Smooth muscle cell of the brain vasculature (primary cell): ENCODE results near the gene APOA4.

Experiments
- DNase-seq: peaks from one replicate; pipeline ENCODE4 v3.0.0-alpha.2; 2012; ENCODE audit warnings: low read depth, low spot score

APOA4 gene

DNA sequence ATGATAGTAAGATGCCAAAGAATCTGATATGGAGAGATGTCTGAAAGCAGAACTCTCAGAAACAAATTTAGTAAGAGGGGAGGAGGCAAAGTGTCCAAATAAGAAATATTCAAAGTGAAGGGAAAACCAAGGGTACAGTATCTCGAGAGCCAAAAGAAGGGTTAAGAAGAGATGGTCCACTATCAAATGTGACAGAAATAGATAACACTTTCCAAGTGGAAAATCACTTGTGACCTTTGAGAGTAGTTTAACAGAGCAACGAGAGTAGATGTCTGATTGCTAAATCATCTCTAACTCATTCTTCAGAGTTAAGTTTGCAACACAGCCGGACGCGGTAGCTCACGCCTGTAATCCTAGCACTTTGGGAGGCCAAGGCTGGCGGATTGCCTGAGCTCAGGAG is 46.0 kb downstream of the APOA4 start:
- no peak for DNase-seq

DNA sequence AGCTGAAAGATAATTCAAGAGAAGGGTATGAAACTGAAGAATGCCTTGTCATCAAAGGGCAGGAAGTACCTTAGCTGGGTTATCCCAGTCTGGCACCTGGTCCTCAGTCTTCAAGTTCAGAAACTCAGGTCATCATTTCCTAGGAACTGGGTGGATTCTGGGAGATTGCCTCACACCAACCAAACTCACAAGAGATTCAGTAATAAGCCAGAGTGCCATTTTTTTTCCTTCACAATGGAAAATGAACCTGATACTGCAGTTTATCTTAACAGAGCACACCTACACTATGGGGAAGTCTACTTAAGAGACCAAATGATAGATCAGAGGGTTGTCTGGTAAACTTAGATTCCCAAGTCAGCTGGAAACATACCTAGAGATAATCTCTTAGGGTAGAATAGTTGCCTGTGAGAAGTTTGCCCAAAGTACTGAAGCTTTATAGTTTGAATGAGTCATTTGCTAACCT is 46.6 kb downstream of the APOA4 start:
- no peak for DNase-seq

DNA sequence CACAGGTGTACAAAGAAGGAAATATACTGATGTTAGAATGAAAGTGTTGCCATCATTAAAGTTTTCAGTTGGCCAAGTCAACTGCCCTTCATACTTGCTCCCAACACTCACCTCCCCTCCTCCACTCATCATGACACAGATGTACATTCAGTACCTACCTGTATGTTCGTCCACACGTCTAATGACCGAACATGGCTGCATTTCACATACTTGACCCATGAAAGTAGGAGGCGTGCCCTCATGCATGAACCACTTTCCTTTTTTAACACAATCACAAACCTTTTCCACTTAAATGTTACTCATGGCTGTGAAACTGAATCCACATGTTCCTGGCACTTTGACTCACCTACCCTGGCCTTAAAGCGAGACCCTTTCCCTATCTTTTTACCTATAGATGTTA is 47.1 kb downstream of the APOA4 start:
- DNase-seq = no peak

DNA sequence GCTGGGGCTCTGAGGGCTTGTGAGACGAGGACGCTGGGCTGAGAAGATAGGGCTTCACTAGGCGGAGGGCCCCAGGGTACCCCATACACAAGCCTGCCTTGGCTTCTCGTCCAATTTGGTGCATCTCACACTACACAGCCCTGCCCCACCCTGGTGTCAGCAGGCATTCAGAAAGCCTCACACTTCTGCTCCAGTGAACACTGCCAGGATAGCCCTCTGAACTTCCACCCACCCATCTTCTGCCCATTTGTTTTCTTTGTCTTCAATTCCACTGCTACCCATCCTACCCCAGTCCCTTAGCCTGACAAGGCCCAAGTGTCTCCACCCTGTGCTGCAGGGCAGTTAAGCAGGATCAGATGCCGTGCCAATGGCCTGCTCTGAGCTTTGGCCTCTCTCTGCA is 48.4 kb downstream of the APOA4 start:
- no peak for DNase-seq

DNA sequence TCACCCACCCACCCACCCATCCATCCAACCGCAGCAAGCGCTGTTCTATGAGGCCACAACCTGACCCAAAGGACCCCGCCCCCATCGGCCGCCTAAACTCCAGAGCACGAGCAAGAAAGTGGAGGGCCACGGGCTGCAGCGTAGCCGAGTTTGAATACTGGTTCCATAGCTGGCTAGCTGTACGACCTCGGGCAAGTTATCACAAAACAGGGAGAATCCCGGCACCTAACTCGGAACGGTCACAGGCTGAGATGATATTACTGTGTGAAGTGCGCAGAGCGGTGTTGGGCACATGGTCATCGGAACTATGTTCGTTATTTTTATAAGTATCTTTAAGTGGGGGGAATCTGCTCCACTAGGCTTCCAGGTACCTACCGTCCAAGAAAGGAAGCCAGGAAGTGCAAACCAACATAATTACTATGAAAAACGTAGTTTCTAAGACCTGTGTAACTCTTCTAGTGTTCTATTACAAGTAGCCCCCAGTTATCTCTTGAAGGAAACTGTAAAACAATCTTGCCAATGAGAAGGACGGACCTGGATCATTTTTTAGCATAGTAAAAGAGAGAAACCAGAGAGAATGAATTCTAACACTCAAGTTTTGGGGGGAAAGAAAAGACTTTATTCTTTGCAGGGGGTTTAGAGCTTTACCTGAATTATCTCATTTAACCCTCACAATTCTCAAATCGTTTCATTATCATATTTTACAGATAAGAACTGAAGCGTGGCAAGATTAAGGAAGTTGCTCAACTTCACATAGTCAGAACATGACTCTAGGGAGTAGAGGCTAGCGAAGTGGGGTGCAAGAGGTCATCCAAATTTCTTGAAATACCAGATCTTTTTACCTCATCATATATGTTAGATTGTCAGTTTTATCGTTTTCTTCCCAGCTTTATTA is 49.7 kb downstream of the APOA4 start:
- no peak for DNase-seq

DNA sequence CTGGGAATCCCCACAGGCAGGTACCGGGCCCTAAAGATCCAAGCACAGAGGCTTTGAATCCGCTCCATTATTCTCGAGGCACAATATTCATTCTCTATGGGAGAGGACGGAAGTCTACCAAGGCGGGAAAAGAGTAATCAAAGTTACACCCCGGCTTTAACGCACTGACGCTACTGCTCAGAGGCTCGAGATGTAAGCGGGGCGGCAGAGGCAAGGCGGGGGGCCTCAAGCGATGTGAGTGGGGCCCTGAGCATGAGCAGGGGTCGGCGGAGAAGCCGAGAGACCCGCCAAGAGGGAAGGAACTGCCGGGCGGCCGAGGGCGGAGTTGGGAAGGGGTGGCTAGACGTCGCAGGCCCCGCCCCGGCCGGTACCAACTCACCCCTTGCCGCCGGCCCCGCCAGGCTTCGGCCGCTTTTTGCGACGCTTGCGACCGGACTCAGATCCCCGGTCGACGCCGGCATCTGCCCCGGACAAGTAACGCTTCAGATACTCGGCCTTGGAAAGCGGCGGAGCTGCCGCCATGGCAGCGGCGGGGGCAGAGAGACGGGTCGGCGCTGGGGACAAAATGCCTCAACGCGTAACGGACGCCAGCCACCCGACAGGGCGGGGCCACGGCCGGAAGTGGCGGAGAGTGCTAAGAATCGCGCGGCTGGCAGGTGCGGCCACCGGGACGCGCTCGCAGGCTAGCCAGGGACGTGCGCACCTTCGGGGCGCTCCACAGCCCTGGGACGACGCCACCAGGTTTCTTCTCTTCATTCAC is 50.5 kb downstream of the APOA4 start, which contains the start of gene BUD13:
Gene BUD13, minus strand, starts transcription at position 545 of the 760 bp plus-strand sequence. Its CDS starts 23 bp downstream, at position 522.
- DNase-seq = no peak

DNA sequence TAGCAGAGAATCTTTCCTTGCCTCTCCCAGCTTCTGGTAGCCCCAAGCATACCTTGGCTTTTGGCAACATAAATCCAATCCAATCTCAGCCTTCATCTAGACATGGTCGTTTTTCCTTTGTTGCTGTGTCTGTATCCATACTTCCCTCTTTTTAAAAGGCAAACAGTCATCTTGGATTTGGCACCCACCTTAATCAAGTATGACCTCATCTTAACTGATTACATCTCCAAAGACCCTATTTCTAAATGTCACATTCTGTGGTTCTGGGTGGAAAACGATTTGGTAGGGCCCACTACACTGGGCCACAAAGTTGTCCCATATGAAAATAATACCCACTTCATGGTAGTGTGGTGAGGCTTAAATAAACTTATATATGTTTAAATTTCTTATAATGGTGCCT is 51.2 kb downstream of the APOA4 start:
- no peak for DNase-seq
